Ureter (tissue), 1 donor: Measurements from ENCODE around the gene ELF1. TPM values are rescaled to one million over a fixed set of nuclear protein-coding genes. Genes with fewer than 3 reads are reported as not detected.
"Not testable (repeated sequence)": the region's sequence is repeated elsewhere in the genome, so short reads cannot be mapped to it uniquely, and the experiment has no call there.

Source experiments
- DNase-seq: peaks from one replicate; pipeline ENCODE4 v3.0.0-alpha.2; 2020; ENCODE audit warnings: low spot score
- total RNA-seq: library from RNA; stranded (reverse); gene quantifications from one replicate; pipeline ENCODE4 v1.2.4, GENCODE V29; 2023
- donor health status: DM: yes; HTN: yes; CAD: no.

ELF1 gene
- total RNA-seq, 1 donor from 2014 or later: 124 TPM

DNA sequence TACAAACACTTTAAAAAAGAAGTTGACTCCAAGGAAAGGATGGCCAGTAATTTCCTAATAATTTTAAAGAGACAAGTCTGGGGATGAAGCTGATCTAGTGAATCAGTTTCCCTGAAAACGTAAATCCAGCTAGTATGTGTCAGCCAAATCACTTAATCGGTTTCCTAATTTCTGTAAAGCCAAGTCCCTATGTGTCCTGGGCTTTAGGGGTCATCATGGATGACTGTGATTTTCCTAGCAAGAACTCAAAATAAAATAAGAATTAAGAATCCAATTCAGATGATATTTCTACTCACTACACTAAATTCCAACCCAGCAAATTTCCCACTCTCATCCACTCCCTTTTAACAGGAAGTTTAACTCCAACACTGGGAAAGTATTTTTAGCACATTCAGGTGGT lies 35.9 kb downstream of the ELF1 start:
- no peak for DNase-seq

DNA sequence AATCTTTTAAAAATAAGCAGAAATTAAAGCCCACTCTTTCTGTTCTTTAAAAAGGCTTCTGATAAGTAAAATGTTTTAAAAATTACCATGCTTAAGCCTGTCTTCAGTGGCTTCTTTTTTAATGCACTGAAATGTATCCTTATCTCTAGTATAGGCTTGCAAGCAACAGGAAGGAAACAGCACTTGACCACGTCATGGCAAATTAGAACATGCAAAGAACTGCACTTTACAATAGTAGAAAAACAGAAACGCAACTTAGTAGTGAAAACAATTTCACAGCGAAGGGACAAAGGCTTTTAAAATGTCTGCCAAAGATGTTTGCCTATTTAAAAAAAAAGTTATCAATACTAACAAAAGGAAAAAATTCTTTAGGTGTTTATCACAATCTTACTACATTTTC lies 36.3 kb downstream of the ELF1 start:
- no peak for DNase-seq

DNA sequence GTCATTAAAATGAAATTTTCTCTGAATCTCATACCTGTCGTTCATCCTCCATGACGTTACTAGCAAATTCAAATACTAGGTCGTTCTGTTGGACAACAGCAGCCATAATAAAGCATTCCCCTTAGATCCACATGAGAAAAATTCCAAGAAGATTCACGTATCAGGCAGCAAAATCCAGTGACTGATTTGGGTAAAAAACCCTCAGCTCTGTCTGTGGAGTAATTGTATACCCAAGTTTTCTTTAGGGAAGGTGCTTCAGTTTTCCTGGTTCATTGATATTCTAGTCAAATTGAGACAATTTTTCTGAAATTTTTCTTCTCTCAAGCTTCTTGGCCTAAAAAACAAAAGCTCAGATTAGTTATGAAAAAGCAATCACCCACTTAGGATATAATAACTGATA lies 37.2 kb downstream of the ELF1 start:
- no peak for DNase-seq

DNA sequence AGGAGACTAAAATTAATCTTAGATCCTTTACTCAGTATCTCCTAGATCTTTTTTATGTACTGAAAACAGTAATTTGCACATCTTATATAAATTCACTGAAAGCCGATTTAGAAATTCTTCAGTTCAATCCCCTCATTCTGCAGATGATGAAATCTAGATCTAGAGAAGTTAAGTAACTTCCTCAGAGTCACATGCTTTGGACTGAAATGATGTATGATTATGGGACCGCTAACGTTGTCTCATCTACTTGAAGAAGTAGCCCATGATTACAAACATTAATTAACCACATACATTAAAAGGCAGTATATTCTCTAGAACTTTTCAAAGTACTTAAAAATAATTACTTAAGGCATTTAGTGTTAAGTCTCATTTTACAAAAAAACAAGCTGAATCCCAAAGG lies 37.8 kb downstream of the ELF1 start:
- DNase-seq: no peak

DNA sequence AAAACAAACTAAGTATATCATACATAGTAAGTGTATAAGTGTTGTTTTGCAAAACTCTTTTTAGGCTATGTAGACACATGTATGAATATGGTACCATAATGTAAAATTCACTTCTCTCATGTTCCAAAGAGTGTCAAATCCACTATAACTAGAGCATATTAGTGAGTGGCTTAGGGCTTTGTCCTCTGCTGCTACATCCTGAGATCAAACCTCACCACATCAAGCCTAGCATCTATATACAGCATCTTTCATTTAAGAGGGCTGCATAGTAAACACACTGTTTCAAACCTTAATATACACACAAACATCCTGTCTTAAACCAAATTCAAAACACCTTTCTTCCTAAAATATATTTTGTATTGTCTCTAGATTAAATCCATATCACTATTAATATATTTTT lies 38.7 kb downstream of the ELF1 start:
- no peak for DNase-seq

DNA sequence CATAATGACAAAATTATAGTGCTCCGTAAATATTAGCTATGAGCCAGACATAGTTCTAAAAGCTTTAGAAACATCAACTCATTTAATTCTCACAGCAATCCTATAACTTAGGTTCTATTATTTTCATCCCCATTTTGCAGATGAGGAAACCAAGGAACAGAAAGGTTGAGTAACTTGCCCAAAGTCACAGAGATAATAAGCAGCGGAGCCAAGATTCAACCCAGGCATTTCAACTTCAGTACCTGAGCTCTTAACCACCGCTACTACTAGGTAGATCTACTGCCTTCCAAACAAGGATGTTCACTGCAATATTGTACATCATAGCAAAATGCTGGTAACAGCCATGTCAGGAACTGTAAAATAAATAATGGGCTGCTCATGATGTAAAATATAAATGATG lies 39.9 kb downstream of the ELF1 start:
- no peak for DNase-seq

DNA sequence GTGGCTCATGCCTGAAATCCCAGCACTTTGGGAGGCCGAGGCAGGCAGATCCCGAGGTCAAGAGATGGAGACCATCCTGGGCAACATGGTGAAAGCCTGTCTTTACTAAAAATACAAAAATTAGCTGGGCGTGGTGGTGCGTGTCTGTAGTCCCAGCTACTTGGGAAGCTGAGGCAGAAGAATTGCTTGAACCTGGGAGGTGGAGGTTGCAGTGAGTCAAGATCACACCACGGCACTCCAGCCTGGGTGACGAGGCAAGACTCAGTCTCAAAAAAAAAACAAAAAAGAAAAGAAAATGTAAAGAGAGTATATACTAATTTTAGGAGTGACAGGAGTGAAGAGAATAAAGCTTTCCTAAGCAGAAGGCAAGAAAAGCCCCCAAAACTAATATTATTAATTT lies 41.0 kb downstream of the ELF1 start:
- DNase-seq: not testable (repeated sequence)

DNA sequence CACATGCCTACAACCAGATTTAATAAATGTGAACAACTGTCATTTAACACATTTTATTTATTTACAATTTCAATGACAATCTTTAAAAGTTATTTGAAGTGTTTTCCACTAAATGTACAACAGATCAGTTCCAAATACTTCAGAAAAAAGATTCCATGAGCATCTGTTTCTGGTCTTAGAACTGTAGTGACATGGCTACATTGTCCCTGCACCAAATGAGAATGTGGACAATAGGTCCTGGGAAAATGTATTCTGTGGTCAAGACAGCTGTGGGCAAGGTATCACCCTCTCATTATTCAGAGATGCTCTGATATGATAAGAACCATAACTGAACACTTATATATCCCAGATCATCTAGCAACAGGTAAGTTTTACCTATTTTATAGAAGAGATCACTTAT lies 43.7 kb downstream of the ELF1 start:
- DNase-seq: no peak

DNA sequence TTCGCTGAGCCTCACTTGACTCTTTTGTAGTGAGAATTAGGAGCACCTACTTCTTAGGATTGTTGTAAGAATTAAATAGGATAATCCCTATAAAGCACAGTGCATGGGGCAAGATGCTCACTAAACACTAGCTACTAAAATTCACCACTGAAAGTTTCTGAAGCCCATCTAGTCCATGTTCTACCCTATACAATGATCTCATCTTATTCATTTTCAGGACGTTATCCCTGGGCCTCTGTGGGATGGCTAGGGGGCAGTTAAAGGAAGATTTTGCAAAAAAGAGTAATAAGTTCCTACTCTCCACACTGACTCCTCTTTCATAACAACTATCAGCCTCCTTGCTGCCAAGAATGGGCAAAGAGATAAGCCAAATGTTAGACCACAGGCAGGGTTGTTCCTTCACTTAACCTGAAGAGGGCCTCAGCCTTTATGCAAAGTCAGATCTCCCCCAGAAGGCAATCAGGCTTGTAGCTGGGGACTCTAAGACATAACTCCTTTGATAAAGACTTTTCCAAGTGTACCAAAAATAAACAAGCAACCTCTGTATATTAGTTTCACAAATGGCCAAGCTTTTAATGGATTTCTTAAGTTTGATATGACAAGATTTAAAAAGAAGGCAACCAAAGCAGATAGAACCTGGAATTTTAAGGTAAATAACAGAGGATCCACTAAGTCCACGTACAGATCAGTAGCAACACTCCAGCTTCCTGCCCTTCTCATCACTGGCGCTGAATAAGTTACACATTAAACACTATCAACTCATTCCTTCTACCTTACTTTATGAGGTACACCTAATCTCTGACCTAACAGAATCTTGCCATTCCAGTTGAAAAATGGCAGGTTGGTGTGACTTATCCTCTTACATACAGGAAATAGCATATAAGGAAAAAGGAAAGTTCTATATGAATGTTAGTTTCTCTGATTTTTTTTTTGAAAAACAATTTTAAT lies 44.4 kb downstream of the ELF1 start:
- no peak for DNase-seq

DNA sequence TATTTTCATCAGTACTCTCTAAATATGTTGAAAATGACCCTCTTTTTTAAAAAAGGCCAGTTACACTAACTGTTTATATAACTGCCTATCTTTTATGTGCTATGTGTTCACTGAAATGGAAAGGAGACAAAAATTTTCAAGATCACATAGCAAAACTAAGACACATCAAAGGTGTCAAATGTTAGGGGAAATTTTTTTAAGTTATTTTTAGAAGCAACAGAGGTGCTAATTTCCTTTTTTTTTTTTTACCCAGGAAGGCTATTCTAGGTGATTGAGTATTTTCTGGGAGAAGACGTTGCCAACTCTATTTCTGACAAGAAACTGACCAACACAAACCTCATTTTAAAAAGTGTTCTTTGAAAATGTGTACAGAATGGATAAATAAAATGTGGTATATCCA lies 45.7 kb downstream of the ELF1 start:
- no peak for DNase-seq

DNA sequence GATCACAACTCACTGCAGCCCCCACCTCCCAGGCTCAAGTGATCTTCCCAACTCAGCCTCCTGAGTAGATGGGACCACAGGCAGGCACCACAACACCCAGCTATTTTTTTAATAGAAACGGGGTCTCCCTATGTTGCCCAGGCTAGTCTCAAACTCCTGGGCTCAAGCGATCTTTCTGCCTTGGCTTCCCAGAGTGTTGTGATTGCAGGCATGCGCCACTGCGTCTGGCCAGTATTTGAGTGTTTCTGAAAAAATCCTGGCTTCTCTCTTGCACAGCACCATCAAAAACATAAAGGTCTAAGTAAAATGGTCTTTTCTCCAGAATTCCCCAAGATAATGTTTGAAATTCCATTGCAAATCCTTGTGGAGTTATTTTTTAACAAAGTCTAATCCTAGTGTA lies 47.8 kb downstream of the ELF1 start:
- no peak for DNase-seq

DNA sequence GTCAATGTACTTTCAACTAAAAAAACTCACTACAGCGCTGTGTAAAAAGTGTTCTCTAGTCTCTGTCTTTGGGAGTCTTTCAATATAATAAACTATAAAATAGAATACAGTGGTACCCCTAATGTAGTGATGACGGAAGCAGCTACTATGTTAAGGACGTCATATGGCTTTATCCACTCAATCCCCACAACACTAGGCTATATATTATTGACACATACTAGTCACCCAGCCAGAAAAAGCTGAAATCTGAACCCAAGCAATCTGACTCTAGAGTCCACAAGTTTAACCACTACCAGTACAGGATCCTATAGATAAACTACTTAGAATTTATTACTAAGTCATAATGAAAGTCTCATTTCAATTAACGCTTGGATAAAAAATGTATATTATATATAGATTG lies 48.3 kb downstream of the ELF1 start:
- no peak for DNase-seq

DNA sequence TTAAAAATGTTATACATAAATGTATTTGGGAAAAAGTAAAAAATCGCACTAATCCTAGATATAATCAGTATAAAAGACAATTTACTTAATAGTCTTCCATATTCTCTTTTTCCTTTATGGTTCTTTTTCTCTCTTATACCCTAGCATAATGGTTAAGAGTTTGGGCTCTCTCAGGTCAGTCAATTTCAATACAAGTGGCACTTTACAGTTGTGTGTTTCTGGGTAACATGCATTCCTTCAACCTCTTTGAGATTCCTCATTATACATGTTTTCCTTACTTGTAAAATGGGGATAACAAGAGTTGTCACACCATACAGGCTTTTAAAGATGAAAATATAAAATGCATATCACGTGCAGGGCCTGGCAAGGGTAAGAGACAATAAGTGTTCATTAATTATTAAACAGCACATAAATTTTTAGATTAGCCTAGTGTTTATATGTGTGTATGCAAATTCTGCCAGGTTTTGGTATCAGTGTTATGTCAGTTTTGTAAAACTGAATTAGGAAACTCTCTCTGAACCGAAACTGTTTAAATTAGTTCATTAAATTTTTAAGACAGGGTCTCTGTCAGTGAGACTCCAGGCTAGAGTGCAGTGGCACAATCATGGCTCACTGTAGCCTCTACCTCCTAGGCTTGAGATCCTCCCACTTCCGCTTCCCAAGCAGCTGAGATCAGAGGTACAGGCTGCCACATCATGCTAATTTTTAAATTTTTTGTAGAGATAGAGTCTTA lies 49.8 kb downstream of the ELF1 start:
- no peak for DNase-seq

DNA sequence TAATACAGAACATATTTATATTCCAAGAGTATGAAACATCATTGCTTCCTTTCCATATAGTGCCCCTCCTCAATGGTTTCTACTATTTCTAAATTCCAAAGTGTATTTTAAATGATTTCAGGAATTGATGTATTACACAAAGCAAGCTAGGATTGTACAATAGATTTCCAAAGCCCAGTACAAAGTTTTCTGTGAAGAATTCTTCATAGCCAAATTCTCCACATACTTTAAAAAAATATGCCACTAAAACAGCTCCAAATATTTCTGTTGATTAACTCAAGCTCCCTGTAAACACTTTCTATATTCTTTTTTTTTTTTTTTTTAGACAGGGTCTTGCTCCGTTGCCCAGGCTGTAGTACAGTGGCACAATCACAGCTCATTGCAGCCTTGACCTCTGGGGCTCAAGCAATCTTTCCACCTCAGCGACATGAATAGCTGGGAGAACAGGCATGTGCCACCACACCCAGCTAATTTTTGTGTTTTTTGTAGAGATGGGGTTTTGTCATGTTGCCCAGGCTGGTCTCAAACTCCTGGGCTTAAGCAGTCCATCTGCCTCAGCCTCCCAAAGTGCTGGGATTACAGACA lies 50.6 kb downstream of the ELF1 start:
- no peak for DNase-seq

DNA sequence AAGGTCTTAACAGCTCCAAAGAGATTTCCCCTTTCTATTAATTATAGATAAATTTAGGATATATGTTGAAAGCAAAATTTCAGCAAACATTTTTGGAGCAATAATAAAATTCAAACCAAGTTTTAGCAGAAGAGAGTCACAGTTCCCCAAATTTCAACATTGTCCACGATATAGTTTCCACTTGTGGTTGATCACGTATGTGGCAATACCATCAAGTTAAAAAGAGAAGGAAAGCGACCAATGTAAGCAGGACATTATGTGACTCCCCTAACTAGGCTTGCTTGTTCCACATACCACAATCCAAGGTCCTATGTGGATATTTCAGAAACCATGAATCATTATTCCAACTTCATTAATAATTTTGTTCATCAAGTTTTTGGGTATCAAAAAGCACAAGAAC lies 52.8 kb downstream of the ELF1 start:
- no peak for DNase-seq

DNA sequence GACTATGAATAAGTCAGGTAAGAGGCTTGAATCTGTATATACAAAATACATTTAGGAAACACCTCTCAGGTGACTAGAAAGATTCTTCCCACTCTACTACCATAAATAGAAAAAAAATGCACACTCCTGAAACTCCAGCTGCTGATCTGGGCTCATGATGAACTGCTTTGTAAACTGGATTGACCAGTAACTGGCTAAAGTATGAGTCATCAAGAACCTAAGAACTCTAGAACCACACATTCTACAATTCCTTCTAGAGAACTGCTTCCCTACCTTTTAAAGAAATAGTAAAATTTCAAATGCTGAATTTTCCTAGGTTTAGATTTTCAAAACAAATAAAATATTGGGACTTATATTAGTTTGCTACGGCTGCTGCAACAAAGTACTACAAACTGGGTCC lies 55.2 kb downstream of the ELF1 start:
- DNase-seq: no peak

DNA sequence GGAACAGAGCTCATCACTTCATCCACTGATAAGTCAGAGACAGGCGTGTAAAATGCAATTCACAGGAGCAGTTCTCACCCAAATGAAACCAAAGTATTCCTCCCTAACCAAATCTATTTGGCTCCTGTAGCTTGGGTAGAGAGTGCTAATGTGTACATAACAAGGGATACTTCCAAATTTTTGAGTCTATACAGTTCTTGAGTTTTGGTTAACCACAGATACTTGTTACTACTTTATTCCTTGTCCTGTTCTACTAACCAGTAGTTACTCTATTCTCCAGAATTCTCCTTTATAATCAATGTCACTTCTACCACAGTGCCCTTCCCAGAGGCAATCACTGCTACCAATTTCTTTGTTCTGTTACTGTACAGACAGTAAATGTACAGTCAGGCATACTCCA lies 57.3 kb downstream of the ELF1 start:
- DNase-seq: no peak

DNA sequence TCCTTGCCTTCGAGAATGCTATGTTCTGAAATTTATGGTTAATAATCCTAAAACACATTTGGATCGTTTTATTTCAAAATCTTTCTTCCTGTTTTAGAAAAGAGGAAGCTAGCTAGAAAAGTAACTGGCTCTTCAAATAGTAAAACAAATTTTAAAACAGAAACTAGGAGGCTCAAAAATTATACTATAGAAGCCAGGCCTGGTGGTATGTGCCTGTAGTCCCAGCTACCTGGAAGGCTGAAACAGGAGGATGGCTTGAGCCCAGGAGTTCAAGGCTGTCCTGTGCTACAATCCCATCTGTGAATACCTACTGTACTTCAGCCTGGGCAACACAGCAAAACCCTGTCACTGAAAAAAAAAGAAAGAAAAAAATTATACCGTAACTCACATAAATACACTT lies 57.9 kb downstream of the ELF1 start:
- no peak for DNase-seq

DNA sequence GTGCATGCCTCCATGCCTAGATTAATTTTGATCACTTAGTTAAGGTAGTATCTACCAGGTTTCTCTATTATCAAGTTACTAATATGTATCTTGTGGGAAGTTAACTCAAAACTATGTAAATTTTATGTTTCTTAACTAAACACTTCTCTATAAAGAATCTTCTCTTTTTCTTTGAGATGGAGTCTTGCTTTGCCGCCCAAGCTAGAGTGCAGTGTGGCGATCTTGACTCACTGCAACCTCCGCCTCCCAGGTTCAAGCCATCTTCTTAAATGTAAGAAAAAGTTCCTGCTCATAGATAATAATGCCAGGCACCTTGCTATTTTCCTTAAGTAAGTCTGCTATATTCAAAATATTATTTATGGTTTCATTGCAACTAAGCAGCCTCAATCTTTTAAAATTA lies 58.4 kb downstream of the ELF1 start:
- no peak for DNase-seq

DNA sequence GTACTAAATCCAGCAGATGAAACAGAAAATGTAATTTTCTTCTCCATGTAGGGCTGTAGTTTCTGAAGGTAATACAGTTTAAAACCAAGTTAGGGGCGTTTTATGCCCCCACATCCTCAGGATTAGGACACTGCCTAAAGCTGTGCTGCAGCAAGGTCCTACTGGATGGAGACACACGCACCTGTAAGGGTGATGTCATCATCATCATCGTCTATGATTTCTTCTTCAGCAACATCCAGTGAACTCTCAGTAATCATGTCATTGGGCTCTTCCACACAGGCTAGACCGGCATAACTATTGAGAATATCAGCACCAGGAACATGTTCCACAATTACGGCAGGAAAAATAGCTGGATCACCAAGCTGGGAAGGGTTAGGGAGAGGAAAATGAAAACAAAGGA lies 60.5 kb downstream of the ELF1 start:
- DNase-seq: no peak

DNA sequence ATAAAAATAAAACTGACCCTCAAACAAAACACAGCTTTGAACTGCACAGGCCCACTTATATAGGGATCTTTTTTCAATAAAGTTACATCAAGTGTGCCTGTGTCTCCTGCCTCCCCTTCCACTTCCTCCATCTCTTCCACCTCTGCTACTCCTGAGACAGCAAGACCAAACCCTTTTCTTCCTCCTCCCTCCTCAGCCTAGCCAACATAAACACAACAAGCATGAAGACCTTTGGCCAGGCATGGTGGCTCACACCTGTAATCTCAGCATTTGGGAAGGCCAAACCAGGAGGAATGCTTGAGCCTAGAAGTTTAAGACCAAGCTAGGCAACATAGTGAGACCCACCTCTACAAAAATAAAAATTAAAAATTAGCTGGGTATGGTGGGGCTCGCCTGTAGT lies 72.6 kb downstream of the ELF1 start:
- DNase-seq: no peak

DNA sequence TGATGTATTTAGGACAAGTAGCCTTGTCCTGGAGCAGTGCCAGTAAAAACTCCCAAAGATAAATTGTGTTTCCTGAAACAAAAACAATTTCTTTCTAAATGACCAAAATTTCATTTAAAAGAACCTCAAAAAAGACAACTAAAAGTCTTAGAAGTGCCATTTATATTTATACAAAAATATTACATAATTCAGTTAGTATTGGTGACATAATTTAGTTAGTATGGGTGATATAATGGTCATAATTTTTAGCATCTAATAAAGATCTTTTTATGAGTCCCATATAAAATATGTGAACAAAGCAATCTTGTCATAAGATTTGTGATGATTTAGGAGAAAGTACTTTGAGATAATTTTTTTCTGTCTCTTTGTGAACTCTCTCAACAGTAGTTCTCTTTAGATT lies 76.0 kb downstream of the ELF1 start:
- DNase-seq: no peak

DNA sequence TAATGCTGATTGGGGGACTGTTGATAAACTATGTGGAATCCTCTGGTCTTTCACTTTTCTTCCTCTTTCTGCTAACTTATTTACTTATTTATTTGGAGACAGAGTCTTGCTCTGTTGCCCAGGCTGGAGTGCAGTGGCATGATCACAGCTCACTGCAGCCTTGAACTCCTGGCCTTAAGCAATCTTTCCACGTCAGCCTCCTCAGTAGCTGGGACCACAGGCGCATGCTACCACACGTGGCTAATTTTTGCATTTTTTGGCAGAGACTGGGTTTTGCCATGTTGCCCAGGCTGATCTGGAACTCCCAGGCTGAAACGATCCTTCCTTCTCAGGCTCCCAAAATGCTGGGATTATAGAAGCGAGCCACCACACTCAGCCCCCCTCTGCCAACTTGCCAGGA lies 77.5 kb downstream of the ELF1 start:
- no peak for DNase-seq
